Activated CD8-positive, alpha-beta T cell treated with anti-CD3 and anti-CD28 coated beads for 36 hours (primary cell): Measurements from ENCODE around the gene KRT73. TPM values are rescaled to one million over a fixed set of nuclear protein-coding genes. Genes with fewer than 3 reads are reported as not detected.

Source experiments
- ATAC-seq: fragments of 200-7000 bp; cut with Tn5 transposase; one replicate; pipeline ENCODE4 v1.10.0; 2021; ENCODE audit warnings: mild to moderate bottlenecking, moderate library complexity
- CTCF ChIA-PET: fragments of 350-600 bp; sonication (Branson Sonifier 250); formaldehyde crosslinking; loops from one replicate; lab custom pipeline; 2021; ENCODE audit warnings: antibody characterized with exemption; lab: Charles Lee
- POLR2A ChIA-PET: fragments of 350-600 bp; sonication (Branson Sonifier 250); formaldehyde crosslinking; loops from one replicate; lab custom pipeline; 2021; ENCODE audit warnings: antibody characterized with exemption; lab: Charles Lee
- DNase-seq: peaks from one replicate; pipeline ENCODE4 v3.0.0-alpha.2; 2020
- H3K27ac Mint-ChIP-seq: one replicate; pipeline ENCODE4 v1.8.0; 2021; ENCODE audit warnings: mild to moderate bottlenecking, mixed read lengths
- H3K27me3 Mint-ChIP-seq: one replicate; pipeline ENCODE4 v1.8.0; 2021; ENCODE audit warnings: mixed read lengths
- H3K36me3 Mint-ChIP-seq: one replicate; pipeline ENCODE4 v1.8.0; 2021; ENCODE audit warnings: low read depth, mixed read lengths
- H3K4me1 Mint-ChIP-seq: one replicate; pipeline ENCODE4 v1.8.0; 2021; ENCODE audit warnings: low read depth, mixed read lengths
- H3K4me3 Mint-ChIP-seq: one replicate; pipeline ENCODE4 v1.8.0; 2021; ENCODE audit warnings: mild to moderate bottlenecking, moderate library complexity, mixed read lengths
- H3K9me3 Mint-ChIP-seq: one replicate; pipeline ENCODE4 v1.8.0; 2021; ENCODE audit warnings: mixed read lengths
- CTCF ChIP-seq: fragments of 200-600 bp; IDR thresholded peaks from one replicate; pipeline ENCODE4 v1.8.0; 2022; ENCODE audit warnings: antibody characterized with exemption, mild to moderate bottlenecking
- intact Hi-C: fragments of 100-400 bp; cut with micrococcal nuclease; formaldehyde crosslinking; loops from one replicate; pipeline ENCODE4 v1.10.0; 2022
- total RNA-seq, 2 experiments: library from RNA; stranded (reverse); gene quantifications; one replicate each; pipeline ENCODE4 v1.2.3, GENCODE V29; 2021

KRT73 gene
- total RNA-seq, 2 experiments from 2014 or later = 0.20 TPM; not detected in 1

- no peaks in the 10 kb centered on the region for H3K36me3 Mint-ChIP-seq
- no peaks in the 10 kb centered on the region for H3K9me3 Mint-ChIP-seq
- ChIA-PET POLR2A (interaction anchor here (1.0 kb wide), 1 partner anchor 14 kb away, joined by 3 read pairs; no protein-coding TSS in a partner anchor), CTCF (interaction anchor here (1.5 kb wide), 1 partner anchor 421 kb away, joined by 5 read pairs; no protein-coding TSS in a partner anchor)
- DNase-seq (no peak), ATAC-seq (no peak)
- no peak overlapping the region for H3K27ac Mint-ChIP-seq
- peaks cover 2% of the 10 kb centered on the region for H3K4me1 Mint-ChIP-seq
- H3K4me3 Mint-ChIP-seq = no peak overlapping the region
- peaks cover 7% of the 10 kb centered on the region for H3K27me3 Mint-ChIP-seq
- no peak for TF ChIP-seq CTCF
- intact Hi-C loops = no loop called here
Measured at GRCh38 chr12:52559979-52560378, 58.4 kb downstream of the KRT73 start.

GRCh38 chr12:52558781-52559445, 59.4 kb downstream of the KRT73 start:
- no peaks in the 10 kb centered on the region for H3K9me3 Mint-ChIP-seq
- H3K27me3 Mint-ChIP-seq = peaks cover 5% of the 10 kb centered on the region
- peaks cover 2% of the 10 kb centered on the region for H3K4me1 Mint-ChIP-seq
- no peak for TF ChIP-seq CTCF
- DNase-seq (no peak), ATAC-seq (no peak)
- no peak overlapping the region for H3K4me3 Mint-ChIP-seq
- H3K36me3 Mint-ChIP-seq = no peaks in the 10 kb centered on the region
- POLR2A ChIA-PET = no interaction called here
- intact Hi-C loops = no loop called here
- CTCF ChIA-PET = interaction anchor here (0.7 to 1.5 kb wide), 2 partner anchors 421 to 422 kb away, joined by 3 to 5 read pairs; no protein-coding TSS in a partner anchor
- H3K27ac Mint-ChIP-seq = no peak overlapping the region

Other genes with a start within 250 kb of the KRT73 start
- gene KRT84, start 232.9 kb downstream of the KRT73 start, total RNA-seq = not detected
- not detected for gene KRT82, start 212.2 kb downstream of the KRT73 start, total RNA-seq
- gene KRT75, start 184.2 kb downstream of the KRT73 start, total RNA-seq = not detected
- gene KRT6B, start 166.4 kb downstream of the KRT73 start, total RNA-seq = not detected
- not detected for gene KRT6C, start 144.8 kb downstream of the KRT73 start, total RNA-seq
- not detected for gene KRT6A, start 125.3 kb downstream of the KRT73 start, total RNA-seq
- not detected for gene KRT5, start 98.2 kb downstream of the KRT73 start, total RNA-seq
- gene KRT71, start 65.4 kb downstream of the KRT73 start, total RNA-seq = not detected
- gene KRT74, start 44.7 kb downstream of the KRT73 start, total RNA-seq = not detected
- under 1 TPM; 0.16 to 0.32 TPM for gene KRT72, start 17.1 kb downstream of the KRT73 start, total RNA-seq
- not detected for gene KRT2, start 33.7 kb upstream of the KRT73 start, total RNA-seq
- not detected for gene KRT1, start 61.8 kb upstream of the KRT73 start, total RNA-seq
- gene KRT77, start 85.0 kb upstream of the KRT73 start, total RNA-seq = not detected
- gene KRT76, start 158.8 kb upstream of the KRT73 start, total RNA-seq = not detected
- not detected for gene KRT3, start 177.6 kb upstream of the KRT73 start, total RNA-seq
- under 1 TPM; 0.11 to 0.16 TPM for gene KRT4, start 195.6 kb upstream of the KRT73 start, total RNA-seq
- 1 to 10 TPM in 1 of 2 experiments, under 1 TPM in 1; 0.87 to 1.6 TPM for gene KRT79, start 215.8 kb upstream of the KRT73 start, total RNA-seq
- not detected for gene KRT78, start 230.4 kb upstream of the KRT73 start, total RNA-seq